Hepatocyte (in vitro differentiated cells): ENCODE measurements around the gene POU2F1.

Experiments used
- CTCF ChIP-seq: fragments of 200-600 bp; sonication (generic); IDR thresholded peaks from 2 replicates; pipeline ENCODE4 v1.5.1; 2016; ENCODE audit warnings: antibody characterized with exemption, mild to moderate bottlenecking; ENCODE audit not compliant: poor library complexity
- EZH2 ChIP-seq: fragments of 200-600 bp; sonication (generic); IDR thresholded peaks from 2 replicates; pipeline ENCODE4 v1.6.1; 2016; ENCODE audit warnings: antibody characterized with exemption, mild to moderate bottlenecking, borderline replicate concordance
- EZH2phosphoT487 ChIP-seq: fragments of 200-600 bp; sonication (generic); IDR thresholded peaks from one replicate; pipeline ENCODE4 v1.6.1; 2018; ENCODE audit warnings: antibody characterized with exemption, mild to moderate bottlenecking, low read depth, moderate library complexity; ENCODE audit not compliant: unreplicated experiment, severe bottlenecking

- no peak for TF ChIP-seq CTCF
- TF ChIP-seq EZH2 = no peak
- TF ChIP-seq EZH2phosphoT487 = no peak
These were observed 9.2 kb downstream of the POU2F1 start for GRCh38 chr1:167229719-167230385.
